ENCODE results near the gene NT5C3B.

NT5C3B gene

GRCh38 chr17:41823580-41823979, 12.5 kb downstream of the NT5C3B start:
- Histone ChIP-seq H3K4me3 (ENCODE audit: low read depth in 1 of 2, low read length in 2 of 2) (no peak overlapping the region), H3K27me3 (ENCODE audit: control insufficient read depth in 1 of 2, insufficient read depth in 2 of 2, low read length in 2 of 2) (no peaks in the 10 kb centered on the region), H3K27ac (ENCODE audit: low read depth, low read length) (no peak overlapping the region), H3K9ac (ENCODE audit: low read depth in 1 of 2, low read length in 2 of 2) (no peak overlapping the region), H3K9me3 (ENCODE audit: control insufficient read depth in 1 of 2, low read length in 2 of 2) (no peaks in the 10 kb centered on the region), H3K36me3 (ENCODE audit: control insufficient read depth in 1 of 2, insufficient read depth in 2 of 2, low read length in 2 of 2) (peaks cover 0 to 4% of the 10 kb centered on the region in 2 donors), H3K4me1 (ENCODE audit: control insufficient read depth in 1 of 2, insufficient read depth in 2 of 2, low read length in 2 of 2) (no peaks in the 10 kb centered on the region)

GRCh38 chr17:41823141-41823524, 12.9 kb downstream of the NT5C3B start:
- Histone ChIP-seq H3K36me3 (ENCODE audit: control insufficient read depth in 1 of 2, insufficient read depth in 2 of 2, low read length in 2 of 2) (peaks cover 0 to 4% of the 10 kb centered on the region in 2 donors), H3K27me3 (ENCODE audit: control insufficient read depth in 1 of 2, insufficient read depth in 2 of 2, low read length in 2 of 2) (no peaks in the 10 kb centered on the region), H3K9ac (ENCODE audit: low read depth in 1 of 2, low read length in 2 of 2) (no peak overlapping the region), H3K4me3 (ENCODE audit: low read depth in 1 of 2, low read length in 2 of 2) (no peak overlapping the region), H3K4me1 (ENCODE audit: control insufficient read depth in 1 of 2, insufficient read depth in 2 of 2, low read length in 2 of 2) (no peaks in the 10 kb centered on the region), H3K27ac (ENCODE audit: low read depth, low read length) (no peak overlapping the region), H3K9me3 (ENCODE audit: control insufficient read depth in 1 of 2, low read length in 2 of 2) (no peaks in the 10 kb centered on the region)

DNA sequence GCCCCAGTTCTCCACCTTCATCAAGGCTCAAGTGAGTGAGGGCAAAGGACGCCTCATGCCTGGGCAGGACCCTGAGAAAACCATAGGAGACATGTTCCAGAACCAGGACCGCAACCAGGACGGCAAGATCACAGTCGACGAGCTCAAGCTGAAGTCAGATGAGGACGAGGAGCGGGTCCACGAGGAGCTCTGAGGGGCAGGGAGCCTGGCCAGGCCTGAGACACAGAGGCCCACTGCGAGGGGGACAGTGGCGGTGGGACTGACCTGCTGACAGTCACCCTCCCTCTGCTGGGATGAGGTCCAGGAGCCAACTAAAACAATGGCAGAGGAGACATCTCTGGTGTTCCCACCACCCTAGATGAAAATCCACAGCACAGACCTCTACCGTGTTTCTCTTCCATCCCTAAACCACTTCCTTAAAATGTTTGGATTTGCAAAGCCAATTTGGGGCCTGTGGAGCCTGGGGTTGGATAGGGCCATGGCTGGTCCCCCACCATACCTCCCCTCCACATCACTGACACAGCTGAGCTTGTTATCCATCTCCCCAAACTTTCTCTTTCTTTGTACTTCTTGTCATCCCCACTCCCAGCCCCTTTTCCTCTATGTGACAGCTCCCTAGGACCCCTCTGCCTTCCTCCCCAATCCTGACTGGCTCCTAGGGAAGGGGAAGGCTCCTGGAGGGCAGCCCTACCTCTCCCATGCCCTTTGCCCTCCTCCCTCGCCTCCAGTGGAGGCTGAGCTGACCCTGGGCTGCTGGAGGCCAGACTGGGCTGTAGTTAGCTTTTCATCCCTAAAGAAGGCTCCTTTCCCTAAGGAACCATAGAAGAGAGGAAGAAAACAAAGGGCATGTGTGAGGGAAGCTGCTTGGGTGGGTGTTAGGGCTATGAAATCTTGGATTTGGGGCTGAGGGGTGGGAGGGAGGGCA, 13.6 kb downstream of the NT5C3B start:
- no peak overlapping the region for H3K27ac ChIP-seq (ENCODE audit: low read depth, low read length)
- H3K36me3 ChIP-seq (ENCODE audit: control insufficient read depth in 1 of 2, insufficient read depth in 2 of 2, low read length in 2 of 2): peaks cover 0 to 4% of the 10 kb centered on the region in 2 donors
- H3K27me3 ChIP-seq (ENCODE audit: control insufficient read depth in 1 of 2, insufficient read depth in 2 of 2, low read length in 2 of 2): no peaks in the 10 kb centered on the region
- H3K9ac ChIP-seq (ENCODE audit: low read depth in 1 of 2, low read length in 2 of 2): no peak overlapping the region
- no peaks in the 10 kb centered on the region for H3K4me1 ChIP-seq (ENCODE audit: control insufficient read depth in 1 of 2, insufficient read depth in 2 of 2, low read length in 2 of 2)
- H3K9me3 ChIP-seq (ENCODE audit: control insufficient read depth in 1 of 2, low read length in 2 of 2): no peaks in the 10 kb centered on the region
- H3K4me3 ChIP-seq (ENCODE audit: low read depth in 1 of 2, low read length in 2 of 2): no peak overlapping the region

GRCh38 chr17:41821776-41822175, 14.3 kb downstream of the NT5C3B start:
- peaks cover 0 to 4% of the 10 kb centered on the region in 2 donors for H3K36me3 ChIP-seq (ENCODE audit: control insufficient read depth in 1 of 2, insufficient read depth in 2 of 2, low read length in 2 of 2)
- H3K9ac ChIP-seq (ENCODE audit: low read depth in 1 of 2, low read length in 2 of 2): no peak overlapping the region
- H3K27me3 ChIP-seq (ENCODE audit: control insufficient read depth in 1 of 2, insufficient read depth in 2 of 2, low read length in 2 of 2): no peaks in the 10 kb centered on the region
- H3K4me3 ChIP-seq (ENCODE audit: low read depth in 1 of 2, low read length in 2 of 2): no peak overlapping the region
- no peaks in the 10 kb centered on the region for H3K4me1 ChIP-seq (ENCODE audit: control insufficient read depth in 1 of 2, insufficient read depth in 2 of 2, low read length in 2 of 2)
- H3K9me3 ChIP-seq (ENCODE audit: control insufficient read depth in 1 of 2, low read length in 2 of 2): no peaks in the 10 kb centered on the region
- no peak overlapping the region for H3K27ac ChIP-seq (ENCODE audit: low read depth, low read length)

DNA sequence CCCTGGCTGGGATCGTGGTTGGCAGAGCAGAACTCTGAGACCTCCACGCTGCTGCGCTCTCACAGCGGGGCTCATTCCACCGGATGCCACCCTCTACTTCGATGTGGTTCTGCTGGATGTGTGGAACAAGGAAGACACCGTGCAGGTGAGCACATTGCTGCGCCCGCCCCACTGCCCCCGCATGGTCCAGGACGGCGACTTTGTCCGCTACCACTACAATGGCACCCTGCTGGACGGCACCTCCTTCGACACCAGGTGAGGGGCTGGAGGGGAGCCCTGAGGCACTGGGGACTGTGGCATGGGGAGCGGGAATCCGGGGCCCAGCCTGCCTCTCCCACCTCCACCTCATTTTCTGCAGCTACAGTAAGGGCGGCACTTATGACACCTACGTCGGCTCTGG, 18.0 kb downstream of the NT5C3B start:
- H3K27ac ChIP-seq (ENCODE audit: low read depth, low read length): no peak overlapping the region
- no peaks in the 10 kb centered on the region for H3K36me3 ChIP-seq (ENCODE audit: control insufficient read depth in 1 of 2, insufficient read depth in 2 of 2, low read length in 2 of 2)

GRCh38 chr17:41816637-41817320, 19.3 kb downstream of the NT5C3B start:
- Histone ChIP-seq H3K27ac (ENCODE audit: low read depth, low read length) (no peak overlapping the region), H3K9me3 (ENCODE audit: control insufficient read depth in 1 of 2, low read length in 2 of 2) (no peaks in the 10 kb centered on the region), H3K36me3 (ENCODE audit: control insufficient read depth in 1 of 2, insufficient read depth in 2 of 2, low read length in 2 of 2) (no peaks in the 10 kb centered on the region), H3K9ac (ENCODE audit: low read depth in 1 of 2, low read length in 2 of 2) (no peak overlapping the region), H3K27me3 (ENCODE audit: control insufficient read depth in 1 of 2, insufficient read depth in 2 of 2, low read length in 2 of 2) (peaks cover 0 to 3% of the 10 kb centered on the region in 2 donors), H3K4me3 (ENCODE audit: low read depth in 1 of 2, low read length in 2 of 2) (no peak overlapping the region), H3K4me1 (ENCODE audit: control insufficient read depth in 1 of 2, insufficient read depth in 2 of 2, low read length in 2 of 2) (peaks cover 5 to 6% of the 10 kb centered on the region in 2 donors)

More for the DNA sequence above, 18.0 kb downstream of the NT5C3B start:
- Histone ChIP-seq H3K4me3 (ENCODE audit: low read depth in 1 of 2, low read length in 2 of 2) (no peak overlapping the region), H3K27me3 (ENCODE audit: control insufficient read depth in 1 of 2, insufficient read depth in 2 of 2, low read length in 2 of 2) (no peaks in the 10 kb centered on the region), H3K9me3 (ENCODE audit: control insufficient read depth in 1 of 2, low read length in 2 of 2) (no peaks in the 10 kb centered on the region), H3K4me1 (ENCODE audit: control insufficient read depth in 1 of 2, insufficient read depth in 2 of 2, low read length in 2 of 2) (no peaks in the 10 kb centered on the region), H3K9ac (ENCODE audit: low read depth in 1 of 2, low read length in 2 of 2) (no peak overlapping the region)

- Histone ChIP-seq H3K9me3 (ENCODE audit: control insufficient read depth in 1 of 2, low read length in 2 of 2) (no peaks in the 10 kb centered on the region), H3K4me1 (ENCODE audit: control insufficient read depth in 1 of 2, insufficient read depth in 2 of 2, low read length in 2 of 2) (peaks cover 22% of the 10 kb centered on the region in 2 donors), H3K27ac (ENCODE audit: low read depth, low read length) (no peak overlapping the region), H3K27me3 (ENCODE audit: control insufficient read depth in 1 of 2, insufficient read depth in 2 of 2, low read length in 2 of 2) (peaks cover 0 to 3% of the 10 kb centered on the region in 2 donors), H3K36me3 (ENCODE audit: control insufficient read depth in 1 of 2, insufficient read depth in 2 of 2, low read length in 2 of 2) (no peaks in the 10 kb centered on the region), H3K4me3 (ENCODE audit: low read depth in 1 of 2, low read length in 2 of 2) (no peak overlapping the region), H3K9ac (ENCODE audit: low read depth in 1 of 2, low read length in 2 of 2) (no peak overlapping the region)
These were observed 21.8 kb downstream of the NT5C3B start for GRCh38 chr17:41814195-41814594.

DNA sequence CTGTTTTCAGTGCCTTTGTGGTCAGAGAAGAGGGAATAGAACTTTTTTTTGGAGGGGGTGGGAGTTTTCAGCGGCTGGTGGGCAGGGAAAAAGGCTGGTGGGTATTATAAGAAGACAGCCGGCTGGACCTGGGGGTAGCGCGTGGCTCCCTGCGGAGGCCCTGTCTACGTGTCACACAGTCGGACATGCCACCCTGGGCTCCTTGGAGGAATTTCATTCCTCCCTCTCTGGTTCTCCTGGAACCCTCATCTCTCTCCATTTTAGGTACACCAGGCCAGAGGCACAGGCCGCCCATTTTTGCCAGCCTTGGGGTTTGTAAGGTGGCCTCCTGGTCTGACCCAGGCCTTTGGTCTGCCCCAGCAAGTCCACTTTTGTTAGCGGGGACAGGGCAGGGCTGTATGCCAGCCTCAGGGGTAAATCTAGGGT, 22.3 kb downstream of the NT5C3B start:
- peak overlapping the region; percentile 36 to 82 for H3K4me3 ChIP-seq (ENCODE audit: low read depth in 1 of 2, low read length in 2 of 2)

GRCh38 chr17:41813152-41813680, 22.8 kb downstream of the NT5C3B start:
- Histone ChIP-seq H3K36me3 (ENCODE audit: control insufficient read depth in 1 of 2, insufficient read depth in 2 of 2, low read length in 2 of 2) (no peaks in the 10 kb centered on the region), H3K27ac (ENCODE audit: low read depth, low read length) (no peak overlapping the region), H3K9me3 (ENCODE audit: control insufficient read depth in 1 of 2, low read length in 2 of 2) (no peaks in the 10 kb centered on the region), H3K27me3 (ENCODE audit: control insufficient read depth in 1 of 2, insufficient read depth in 2 of 2, low read length in 2 of 2) (peaks cover 0 to 3% of the 10 kb centered on the region in 2 donors), H3K4me1 (ENCODE audit: control insufficient read depth in 1 of 2, insufficient read depth in 2 of 2, low read length in 2 of 2) (peaks cover 22% of the 10 kb centered on the region in 2 donors), H3K9ac (ENCODE audit: low read depth in 1 of 2, low read length in 2 of 2) (peak overlapping the region in 1 of 2 donors; percentile 33), H3K4me3 (ENCODE audit: low read depth in 1 of 2, low read length in 2 of 2) (peak overlapping the region; percentile 36 to 82)

More for the DNA sequence above, 22.3 kb downstream of the NT5C3B start:
- Histone ChIP-seq H3K4me1 (ENCODE audit: control insufficient read depth in 1 of 2, insufficient read depth in 2 of 2, low read length in 2 of 2) (peaks cover 22% of the 10 kb centered on the region in 2 donors), H3K27me3 (ENCODE audit: control insufficient read depth in 1 of 2, insufficient read depth in 2 of 2, low read length in 2 of 2) (peaks cover 0 to 3% of the 10 kb centered on the region in 2 donors), H3K9ac (ENCODE audit: low read depth in 1 of 2, low read length in 2 of 2) (no peak overlapping the region), H3K27ac (ENCODE audit: low read depth, low read length) (no peak overlapping the region), H3K9me3 (ENCODE audit: control insufficient read depth in 1 of 2, low read length in 2 of 2) (no peaks in the 10 kb centered on the region), H3K36me3 (ENCODE audit: control insufficient read depth in 1 of 2, insufficient read depth in 2 of 2, low read length in 2 of 2) (no peaks in the 10 kb centered on the region)
